ENCODE data around the gene LAMA4.

- TF ChIP-seq CTBP1 (IDR thresholded peaks at IDR 0.05; ENCODE audit: borderline replicate concordance) = no peak
- no peak for TF ChIP-seq FOXA1 (IDR thresholded peaks at IDR 0.05)
- no peak for TF ChIP-seq SUZ12 (IDR thresholded peaks at IDR 0.05)
Observed at GRCh38 chr6:112223070-112223861, 31.1 kb downstream of the LAMA4 start.

All from HEK293T (cell line).